KMS-11 (cell line): Measurements from ENCODE around the gene PIWIL1.

Source experiments
- H2AFZ ChIP-seq: fragments of 200-600 bp; sonication (generic); 2 replicates; pipeline ENCODE4 v1.6.1; 2016; ENCODE audit warnings: antibody characterized with exemption, mixed run types, low read depth
- H3K27ac ChIP-seq: fragments of 200-600 bp; sonication (generic); 2 replicates; pipeline ENCODE4 v1.6.1; 2016; ENCODE audit warnings: mild to moderate bottlenecking, mixed run types
- H3K27me3 ChIP-seq: fragments of 200-600 bp; sonication (generic); 2 replicates; pipeline ENCODE4 v1.6.1; 2017; ENCODE audit warnings: mild to moderate bottlenecking, low read depth, mixed run types, moderate library complexity; ENCODE audit not compliant: insufficient read depth
- H3K36me3 ChIP-seq: fragments of 200-600 bp; sonication (generic); 2 replicates; pipeline ENCODE4 v1.6.1; 2017; ENCODE audit warnings: mild to moderate bottlenecking, mixed run types; ENCODE audit not compliant: insufficient read depth
- H3K4me1 ChIP-seq: fragments of 200-600 bp; sonication (generic); 2 replicates; pipeline ENCODE4 v1.6.1; 2016; ENCODE audit warnings: mild to moderate bottlenecking, low read depth, mixed run types; ENCODE audit not compliant: poor library complexity, severe bottlenecking
- H3K4me2 ChIP-seq: fragments of 200-600 bp; sonication (generic); 2 replicates; pipeline ENCODE4 v1.7.0; 2016; ENCODE audit warnings: mild to moderate bottlenecking, mixed run types
- H3K4me3 ChIP-seq: fragments of 200-600 bp; sonication (generic); IDR thresholded peaks from 2 replicates; pipeline ENCODE4 v1.6.1; 2017; ENCODE audit warnings: low read depth, low read length, mixed read lengths; ENCODE audit not compliant: insufficient read depth
- H3K79me2 ChIP-seq: fragments of 200-600 bp; sonication (generic); 2 replicates; pipeline ENCODE4 v1.6.1; 2016; ENCODE audit warnings: low read depth, mixed run types; ENCODE audit not compliant: insufficient read depth
- H3K9ac ChIP-seq: fragments of 200-600 bp; sonication (generic); 2 replicates; pipeline ENCODE4 v1.6.1; 2016; ENCODE audit warnings: mild to moderate bottlenecking, mixed run types
- H4K20me1 ChIP-seq: fragments of 200-600 bp; sonication (generic); 2 replicates; pipeline ENCODE4 v1.6.1; 2016; ENCODE audit warnings: mild to moderate bottlenecking, mixed run types; ENCODE audit not compliant: insufficient read depth
- CTCF ChIP-seq: fragments of 200-600 bp; sonication (generic); conservative IDR thresholded peaks from 2 replicates; pipeline ENCODE4 v1.6.1; 2017; ENCODE audit warnings: low read depth, mild to moderate bottlenecking, antibody characterized with exemption, low read length, moderate library complexity, mixed read lengths

Gene PIWIL1

GRCh38 chr12:130357729-130358330 is 20.1 kb downstream of the PIWIL1 start:
- H4K20me1 ChIP-seq, result no peaks in the 10 kb centered on the region
- H3K4me3 ChIP-seq, result no peak overlapping the region
- no peak overlapping the region for H2AFZ ChIP-seq
- no peaks in the 10 kb centered on the region for H3K4me1 ChIP-seq
- no peaks in the 10 kb centered on the region for H3K36me3 ChIP-seq
- H3K79me2 ChIP-seq, result no peaks in the 10 kb centered on the region
- no peak for TF ChIP-seq CTCF
- H3K4me2 ChIP-seq, result no peak overlapping the region
- H3K9ac ChIP-seq, result no peak overlapping the region
- no peaks in the 10 kb centered on the region for H3K27me3 ChIP-seq
- H3K27ac ChIP-seq, result no peak overlapping the region

GRCh38 chr12:130362060-130362459 is 24.4 kb downstream of the PIWIL1 start:
- Histone ChIP-seq H3K4me3 (no peak overlapping the region), H3K36me3 (no peaks in the 10 kb centered on the region), H2AFZ (no peak overlapping the region), H3K4me1 (no peaks in the 10 kb centered on the region), H4K20me1 (no peaks in the 10 kb centered on the region), H3K27ac (no peak overlapping the region), H3K4me2 (no peak overlapping the region), H3K27me3 (no peaks in the 10 kb centered on the region), H3K79me2 (no peaks in the 10 kb centered on the region), H3K9ac (no peak overlapping the region)
- TF ChIP-seq CTCF, result no peak

- H3K4me2 ChIP-seq, result no peak overlapping the region
- H3K36me3 ChIP-seq, result no peaks in the 10 kb centered on the region
- H3K27ac ChIP-seq, result no peak overlapping the region
Measured at GRCh38 chr12:130364578-130364977, 26.9 kb downstream of the PIWIL1 start.

GRCh38 chr12:130366159-130366558 is 28.5 kb downstream of the PIWIL1 start:
- Histone ChIP-seq H3K36me3 (no peaks in the 10 kb centered on the region), H3K9ac (no peak overlapping the region), H3K79me2 (no peaks in the 10 kb centered on the region), H3K4me2 (no peak overlapping the region), H3K4me1 (no peaks in the 10 kb centered on the region), H4K20me1 (no peaks in the 10 kb centered on the region), H3K4me3 (no peak overlapping the region), H3K27ac (no peak overlapping the region), H2AFZ (no peak overlapping the region), H3K27me3 (no peaks in the 10 kb centered on the region)
- TF ChIP-seq CTCF, result no peak

More at GRCh38 chr12:130364578-130364977, 26.9 kb downstream of the PIWIL1 start:
- Histone ChIP-seq H2AFZ (no peak overlapping the region), H3K79me2 (no peaks in the 10 kb centered on the region), H3K4me1 (no peaks in the 10 kb centered on the region), H3K9ac (no peak overlapping the region), H3K27me3 (no peaks in the 10 kb centered on the region), H3K4me3 (no peak overlapping the region), H4K20me1 (no peaks in the 10 kb centered on the region)
- TF ChIP-seq CTCF, result no peak
